NT2/D1 (cell line): ENCODE measurements around the gene PLPP1.

Source experiments
- SUZ12 ChIP-seq: IDR thresholded peaks from 2 replicates; pipeline ENCODE4 v1.6.1; 2011; ENCODE audit not compliant: insufficient read length, insufficient read depth; ENCODE audit errors: extremely low read depth
- YY1 ChIP-seq: IDR thresholded peaks from 2 replicates; pipeline ENCODE4 v1.6.1; 2011; ENCODE audit not compliant: insufficient read length, insufficient read depth
- ZNF274 ChIP-seq: IDR thresholded peaks from 2 replicates; pipeline ENCODE4 v1.6.1; 2011; ENCODE audit warnings: mild to moderate bottlenecking, low read depth, low read length

DNA sequence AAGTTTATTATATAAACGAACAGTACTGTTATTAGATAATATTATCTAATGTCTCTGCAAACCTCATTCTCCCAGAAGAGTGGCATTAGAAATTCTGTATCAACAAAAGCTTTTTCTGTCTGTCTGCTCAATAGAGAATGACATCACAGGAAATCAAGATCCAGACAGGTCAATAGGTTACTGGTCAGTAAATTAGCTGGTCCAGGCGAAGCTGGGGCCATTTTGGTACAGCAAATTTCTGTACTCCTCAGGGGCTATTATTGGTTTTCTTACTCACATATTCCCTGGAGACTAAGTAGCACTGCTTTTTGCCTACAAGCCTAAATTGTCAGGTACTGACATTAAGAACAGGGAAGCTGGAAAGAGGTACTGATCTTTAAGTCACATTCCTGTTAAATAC, 80.5 kb downstream of the PLPP1 start:
- TF ChIP-seq SUZ12 (no peak), ZNF274 (no peak), YY1 (no peak)
